Measurements from ENCODE around the gene YIPF2. TPM values are rescaled to one million over a fixed set of nuclear protein-coding genes. Genes with fewer than 3 reads are reported as not detected.

Gene YIPF2
- total and polyA plus RNA-seq, 2 of the 4 experiments (the other 2 are of a cell fraction) = 61.5 to 78.0 TPM

DNA sequence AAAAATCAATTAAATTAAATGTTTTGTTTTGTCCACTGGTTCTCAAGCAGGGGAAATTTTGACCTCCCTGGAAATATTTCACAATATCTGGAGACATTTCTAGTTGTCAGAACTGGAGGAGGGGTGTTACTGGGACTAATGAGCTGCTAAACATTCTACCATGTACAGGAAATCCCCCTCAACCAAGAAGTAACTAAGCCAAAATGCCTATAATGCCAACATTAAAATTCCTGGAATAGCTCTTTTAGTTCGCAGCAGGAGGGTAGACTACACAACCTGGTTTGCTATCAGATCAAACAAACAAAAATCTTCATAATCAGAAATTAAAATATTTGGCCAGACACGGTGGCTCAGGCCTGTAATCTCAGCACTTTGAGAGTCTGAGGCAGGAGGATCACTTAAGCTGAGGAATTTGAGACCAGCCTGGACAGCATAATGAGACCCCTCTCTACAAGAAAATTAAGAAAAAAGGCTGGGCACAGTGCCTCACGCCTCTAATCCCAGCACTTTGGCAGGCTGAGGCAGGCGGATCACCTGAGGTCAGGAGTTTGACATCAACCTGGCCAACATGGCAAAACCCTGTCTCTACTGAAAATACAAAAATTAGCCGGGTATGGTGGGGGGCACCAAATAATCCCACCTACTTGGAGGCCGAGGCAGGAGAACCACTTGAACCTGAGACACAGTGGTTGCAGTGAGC lies 18.7 kb upstream of the YIPF2 start:
- Histone ChIP-seq H4K5ac (ENCODE audit: low read depth, low read length) (no peak overlapping the region), H3K14ac (replicated peaks; ENCODE audit: low read depth, low read length) (0 out of 2 replicates have a peak overlapping the region, but pooled peaks have one; percentile 2), H4K91ac (ENCODE audit: insufficient read depth, low read depth, low read length) (no peak overlapping the region), H3K4me1 (ENCODE audit: control insufficient read depth, insufficient read depth, low read length) (peaks cover 4% of the 10 kb centered on the region), H3K23ac (ENCODE audit: low read depth, low read length) (no peak overlapping the region), H3K4ac (ENCODE audit: low read depth, low read length) (no peak overlapping the region; the same call in 1 of the 2 replicates), H2AFZ (replicated peaks; ENCODE audit: low read length, poor library complexity) (no peak overlapping the region), H3K4me2 (ENCODE audit: low read depth, low read length) (no peak overlapping the region), H3K9me3 (ENCODE audit: control insufficient read depth, insufficient read depth, low read length) (no peaks in the 10 kb centered on the region), H3K56ac (ENCODE audit: extremely low read depth, insufficient read depth, low read length) (no peak overlapping the region), H4K20me1 (ENCODE audit: insufficient read depth, low read length) (no peaks in the 10 kb centered on the region), H3K27me3 (ENCODE audit: control insufficient read depth, insufficient read depth, low read length) (no peaks in the 10 kb centered on the region), H2BK15ac (ENCODE audit: low read depth, low read length) (no peak overlapping the region), H3K18ac (ENCODE audit: low read depth, low read length) (no peak overlapping the region), H3K9ac (ENCODE audit: low read depth, low read length) (no peak overlapping the region), H2BK120ac (ENCODE audit: low read depth, low read length) (no peak overlapping the region), H2AK9ac (replicated peaks; ENCODE audit: low read depth, low read length, poor library complexity) (no peak overlapping the region), H3K79me1 (ENCODE audit: low read depth in 1 of 2, low read length in 2 of 2) (no peaks in the 10 kb centered on the region), H3K27ac (ENCODE audit: insufficient read depth, low read length) (peak overlapping the region; percentile 54; the same call in 1 of the 2 replicates), H3K36me3 (ENCODE audit: control insufficient read depth, insufficient read depth, low read length) (no peaks in the 10 kb centered on the region), H2BK5ac (ENCODE audit: low read depth, low read length, poor library complexity, severe bottlenecking) (peak overlapping the region; percentile 3), H2AK5ac (ENCODE audit: low read depth, low read length) (no peak overlapping the region), H4K8ac (ENCODE audit: low read depth in 2 of 2, low read length in 2 of 2) (peak overlapping the region in 1 of 2 experiments; percentile 44; a peak in 1 of 4 replicates), H3K4me3 (ENCODE audit: insufficient read depth, low read depth, low read length) (no peak overlapping the region), H3K9me1 (ENCODE audit: insufficient read depth, low read length) (no peaks in the 10 kb centered on the region), H2BK20ac (ENCODE audit: low read depth, low read length) (no peak overlapping the region)
- no CpG with 5 or more reads among the region's 6 CpGs for WGBS, 2 experiments (ENCODE audit: extremely low coverage in 2 of 2, insufficient read length in 1 of 2)
- in situ Hi-C loops (cut with MboI; ENCODE audit: low sequenced_read_pairs) = no loop called here
- BruUV-seq (replicated peaks) = no TSS peak
- ChIA-PET CTCF (interaction anchor here (0.6 kb wide), 2 partner anchors 10 to 100 kb away, joined by 5 to 7 read pairs; no protein-coding TSS in a partner anchor), POLR2A (ENCODE audit: unreplicated experiment) (no interaction called here)
- no peak for TF ChIP-seq BHLHE40 (IDR thresholded peaks at IDR 0.05; ENCODE audit: low read depth, low read length)
- TF ChIP-seq CEBPB (IDR thresholded peaks at IDR 0.05; ENCODE audit: low read depth, low read length) = peak; percentile 82
- peak; percentile 60 for DNase-seq
- intact Hi-C loops (cut with micrococcal nuclease) = no loop called here
- dilution Hi-C loops (cut with HindIII; ENCODE audit: low sequenced_read_pairs, unreplicated experiment) = no loop called here
- ATAC-seq (ENCODE audit: low read depth) = peak; percentile 59
